ENCODE measurements around the gene VARS2.

- no peak for TF ChIP-seq POLR2AphosphoS5 (IDR thresholded peaks at IDR 0.05; ENCODE audit: low read depth, low read length)
- TF ChIP-seq EZH2 (IDR thresholded peaks at IDR 0.05) = no peak
- TF ChIP-seq CTCF (IDR thresholded peaks at IDR 0.05 in 2 of 3, conservative IDR thresholded peaks at IDR 0.05 in 1 of 3; ENCODE audit: borderline replicate concordance in 1 of 3, insufficient read depth in 1 of 3, low read depth in 2 of 3, low read length in 2 of 3) = no peak
- TF ChIP-seq RAD21 (IDR thresholded peaks at IDR 0.05; ENCODE audit: low read depth) = no peak
- no peak for TF ChIP-seq EZH2phosphoT487 (IDR thresholded peaks at IDR 0.05; ENCODE audit: borderline replicate concordance)
- no peak for TF ChIP-seq SIN3A (IDR thresholded peaks at IDR 0.05; ENCODE audit: low read depth)
These were observed 25.4 kb downstream of the VARS2 start for GRCh38 chr6:30939473-30939872.
